Lower leg skin (tissue), 3 donors: ENCODE results near the gene FMNL2.

Source experiments
- POLR2A ChIP-seq, 2 donors: fragments of 450-650 bp; IDR thresholded peaks; one replicate each; pipeline ENCODE4 v1.6.1; 2016 to 2017; ENCODE audit warnings: antibody characterized with exemption in 2 of 2, mild to moderate bottlenecking in 1 of 2, moderate library complexity in 1 of 2
- TF ChIP-seq, protein P1 (sequence below), 3 donors: fragments of 450-650 bp; IDR thresholded peaks; one replicate each; pipeline ENCODE4 v1.5.1; 2016; ENCODE audit warnings: antibody characterized with exemption in 3 of 3, mild to moderate bottlenecking in 3 of 3, moderate library complexity in 2 of 3

DNA sequence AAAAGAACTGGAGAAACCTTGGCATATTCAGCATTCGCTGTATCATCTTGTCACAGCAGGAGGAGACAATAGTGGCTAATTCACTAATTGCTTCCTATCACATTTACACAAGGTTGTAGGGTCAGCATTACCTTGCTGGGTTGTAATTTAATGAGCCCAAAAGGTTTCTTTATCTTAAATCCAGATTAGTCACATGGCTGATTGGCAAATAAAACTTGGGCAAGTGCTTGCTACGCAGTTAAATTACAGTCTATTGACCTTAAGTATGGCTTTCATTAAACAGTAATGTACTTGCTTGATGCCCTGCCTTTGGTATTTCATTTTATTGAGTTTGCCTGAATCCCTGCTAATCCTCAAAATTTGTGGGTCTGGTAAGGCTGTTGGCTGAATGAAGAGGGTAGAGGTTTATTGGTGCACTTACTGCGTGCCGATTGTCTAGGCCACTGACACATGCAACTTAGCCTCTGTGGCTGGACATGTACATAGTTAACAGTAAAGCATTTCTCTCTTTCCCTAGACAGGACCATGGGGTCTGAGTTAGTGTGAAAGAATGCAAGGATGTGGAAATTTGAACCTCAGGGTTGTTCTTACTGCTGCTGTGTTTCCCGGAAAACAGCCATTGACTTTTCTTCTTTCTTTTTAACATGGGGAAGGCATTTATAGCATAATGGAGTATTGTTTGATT is 34.3 kb downstream of the FMNL2 start:
- TF ChIP-seq, protein P1, sequence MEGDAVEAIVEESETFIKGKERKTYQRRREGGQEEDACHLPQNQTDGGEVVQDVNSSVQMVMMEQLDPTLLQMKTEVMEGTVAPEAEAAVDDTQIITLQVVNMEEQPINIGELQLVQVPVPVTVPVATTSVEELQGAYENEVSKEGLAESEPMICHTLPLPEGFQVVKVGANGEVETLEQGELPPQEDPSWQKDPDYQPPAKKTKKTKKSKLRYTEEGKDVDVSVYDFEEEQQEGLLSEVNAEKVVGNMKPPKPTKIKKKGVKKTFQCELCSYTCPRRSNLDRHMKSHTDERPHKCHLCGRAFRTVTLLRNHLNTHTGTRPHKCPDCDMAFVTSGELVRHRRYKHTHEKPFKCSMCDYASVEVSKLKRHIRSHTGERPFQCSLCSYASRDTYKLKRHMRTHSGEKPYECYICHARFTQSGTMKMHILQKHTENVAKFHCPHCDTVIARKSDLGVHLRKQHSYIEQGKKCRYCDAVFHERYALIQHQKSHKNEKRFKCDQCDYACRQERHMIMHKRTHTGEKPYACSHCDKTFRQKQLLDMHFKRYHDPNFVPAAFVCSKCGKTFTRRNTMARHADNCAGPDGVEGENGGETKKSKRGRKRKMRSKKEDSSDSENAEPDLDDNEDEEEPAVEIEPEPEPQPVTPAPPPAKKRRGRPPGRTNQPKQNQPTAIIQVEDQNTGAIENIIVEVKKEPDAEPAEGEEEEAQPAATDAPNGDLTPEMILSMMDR (IDR thresholded peaks at IDR 0.05) = no peak
- no peak for TF ChIP-seq POLR2A (IDR thresholded peaks at IDR 0.05)
